HK-2 (cell line): ENCODE measurements around the gene PUSL1.

ENCODE experiments used
- DNase-seq: peaks from one replicate; pipeline ENCODE4 v3.0.0-alpha.2; 2018; ENCODE audit not compliant: unreplicated experiment

Gene PUSL1

GRCh38 chr1:1324084-1324523 is 15.7 kb downstream of the PUSL1 start:
- no peak for DNase-seq

GRCh38 chr1:1324524-1325287 is 16.3 kb downstream of the PUSL1 start, which contains the start of the genes CPTP and INTS11:
CPTP (plus strand) TSS chr1:1324802; CDS start chr1:1326911, 2,109 bp downstream.
INTS11 (minus strand) TSS chr1:1324660; CDS start chr1:1324608, 52 bp downstream.
- peak; percentile 97 for DNase-seq

- DNase-seq = no peak
Observed at GRCh38 chr1:1325288-1326074, 17.1 kb downstream of the PUSL1 start.

GRCh38 chr1:1326075-1326605 is 17.7 kb downstream of the PUSL1 start:
- no peak for DNase-seq

GRCh38 chr1:1327291-1327690 is 18.9 kb downstream of the PUSL1 start:
- DNase-seq = no peak

GRCh38 chr1:1328254-1328653 is 19.9 kb downstream of the PUSL1 start:
- DNase-seq = no peak

GRCh38 chr1:1329304-1330210 is 21.2 kb downstream of the PUSL1 start:
- no peak for DNase-seq

- no peak for DNase-seq
Observed at GRCh38 chr1:1330366-1331067, 22.1 kb downstream of the PUSL1 start.

- no peak for DNase-seq
Observed at GRCh38 chr1:1331068-1331965, 22.9 kb downstream of the PUSL1 start, which contains the start of gene TAS1R3. TAS1R3 (plus strand) TSS chr1:1331280; CDS start chr1:1331346, 66 bp downstream.

- no peak for DNase-seq
Observed at GRCh38 chr1:1332031-1332755, 23.8 kb downstream of the PUSL1 start.

- DNase-seq = no peak
Observed at GRCh38 chr1:1332774-1333480, 24.5 kb downstream of the PUSL1 start.

GRCh38 chr1:1333551-1334241 is 25.3 kb downstream of the PUSL1 start:
- no peak for DNase-seq

- DNase-seq = no peak
Observed at GRCh38 chr1:1334835-1335234, 26.4 kb downstream of the PUSL1 start.

GRCh38 chr1:1335283-1335682 is 26.9 kb downstream of the PUSL1 start:
- no peak for DNase-seq

- DNase-seq = no peak
Observed at GRCh38 chr1:1335792-1336248, 27.4 kb downstream of the PUSL1 start.

GRCh38 chr1:1336446-1336845 is 28.0 kb downstream of the PUSL1 start:
- DNase-seq = no peak

GRCh38 chr1:1336931-1337792 is 28.8 kb downstream of the PUSL1 start:
- DNase-seq = no peak
